GM18867 (cell line): ENCODE results near the gene GALNT6.

ENCODE experiments used
- ATAC-seq: cut with Tn5 transposase; IDR thresholded peaks from one replicate; pipeline ENCODE4 v1.9.1; 2021; ENCODE audit warnings: mild to moderate bottlenecking, moderate library complexity; ENCODE audit not compliant: unreplicated experiment

The GALNT6 gene

DNA sequence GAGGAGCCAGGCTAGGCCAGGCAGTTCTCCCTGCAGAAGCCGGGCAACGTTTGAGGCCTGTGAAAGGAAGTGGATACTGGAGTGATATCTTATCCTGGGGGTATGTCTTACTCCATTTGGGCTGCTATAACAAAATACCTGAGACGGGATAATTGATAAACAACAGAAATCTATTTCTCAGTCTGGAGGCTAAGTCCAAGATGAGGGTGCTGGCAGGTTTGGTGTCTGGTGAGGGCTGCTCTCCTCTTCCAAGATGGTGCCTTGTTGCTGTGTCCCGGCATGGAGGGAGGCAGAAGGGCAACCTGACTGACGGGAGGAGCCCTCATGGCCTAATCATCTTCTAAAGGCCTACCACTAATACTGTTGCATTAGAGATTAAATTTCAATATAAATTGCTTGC is 15.7 kb upstream of the GALNT6 start:
- no peak for ATAC-seq

DNA sequence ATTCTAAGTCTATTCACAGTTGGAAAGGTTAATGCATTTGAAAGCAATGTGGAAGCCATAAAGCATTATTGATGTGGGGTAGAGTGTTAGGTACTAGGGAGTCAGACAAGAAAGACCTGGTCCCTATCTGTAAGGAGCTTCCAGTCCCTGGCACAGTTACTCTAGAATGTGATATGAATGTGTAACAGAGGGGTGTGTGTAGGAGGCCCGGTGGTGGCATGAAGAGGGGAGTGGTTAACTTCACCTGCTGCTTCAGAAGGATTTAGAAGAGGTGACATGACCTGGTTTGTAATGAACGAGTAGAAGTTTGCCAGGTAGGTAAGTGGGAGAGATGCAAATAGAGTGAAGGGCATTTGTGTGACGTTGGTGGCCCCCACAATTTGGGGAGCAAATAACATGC is 15.1 kb upstream of the GALNT6 start:
- ATAC-seq: no peak

DNA sequence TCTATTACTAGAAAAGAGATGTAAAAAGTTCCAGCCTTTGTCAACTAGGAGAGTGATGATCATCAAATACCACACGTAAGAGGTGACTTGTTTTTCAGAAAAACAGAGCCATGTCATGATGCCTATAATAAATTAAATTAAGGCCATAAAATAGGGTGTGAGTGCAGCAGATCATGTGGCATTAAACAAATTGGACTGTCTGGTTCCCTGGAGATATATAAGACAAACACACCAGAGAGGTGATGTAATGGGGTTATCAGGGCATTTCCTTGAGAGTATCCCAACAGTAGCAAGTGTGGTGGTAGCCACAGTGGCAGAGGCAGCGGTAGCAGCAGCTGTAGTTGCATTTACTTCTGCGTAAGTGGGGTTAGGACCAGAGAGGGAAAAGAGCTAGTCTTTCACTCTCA is 14.6 kb upstream of the GALNT6 start:
- no peak for ATAC-seq

DNA sequence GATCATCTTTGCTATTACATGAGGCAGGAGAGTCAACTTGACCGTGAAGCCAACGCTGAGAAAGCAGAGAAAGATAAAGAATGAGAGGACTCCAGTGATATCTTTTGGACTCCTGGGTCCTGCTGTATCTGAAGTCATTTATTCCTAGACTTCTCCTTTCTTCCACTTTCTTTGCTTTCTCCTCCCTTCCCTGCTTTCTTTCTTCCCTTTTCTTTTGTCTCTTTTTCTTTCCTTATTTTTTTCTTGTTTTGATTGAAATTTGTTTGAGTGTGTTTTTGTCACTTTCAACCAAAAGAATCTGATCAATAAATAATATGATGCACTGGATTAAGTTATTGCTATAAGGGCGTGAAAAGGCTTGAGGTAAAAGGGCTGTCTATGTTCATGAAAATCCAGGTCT is 13.4 kb upstream of the GALNT6 start:
- ATAC-seq: no peak

DNA sequence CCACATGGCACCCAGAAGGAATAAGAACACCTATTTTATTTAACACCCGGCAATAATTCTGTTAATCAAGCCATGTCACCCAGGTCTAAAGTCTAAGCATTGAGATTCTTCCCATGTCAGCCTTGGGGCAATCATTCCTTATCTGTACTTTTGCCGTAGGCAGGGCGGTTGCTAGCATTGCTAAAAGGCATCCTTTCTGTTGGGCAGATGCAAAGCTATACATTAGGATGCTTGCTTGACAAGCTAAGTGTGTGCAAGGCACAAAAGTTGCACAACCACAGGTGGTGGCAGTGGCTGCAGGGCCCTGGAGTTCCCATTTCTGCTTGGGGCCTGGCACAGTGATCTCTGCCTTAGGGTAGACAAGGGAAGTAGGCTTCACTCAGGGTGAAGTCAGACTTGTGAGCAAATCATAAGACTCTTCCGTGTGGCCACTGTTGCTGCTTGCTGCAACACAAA is 12.5 kb upstream of the GALNT6 start:
- no peak for ATAC-seq

DNA sequence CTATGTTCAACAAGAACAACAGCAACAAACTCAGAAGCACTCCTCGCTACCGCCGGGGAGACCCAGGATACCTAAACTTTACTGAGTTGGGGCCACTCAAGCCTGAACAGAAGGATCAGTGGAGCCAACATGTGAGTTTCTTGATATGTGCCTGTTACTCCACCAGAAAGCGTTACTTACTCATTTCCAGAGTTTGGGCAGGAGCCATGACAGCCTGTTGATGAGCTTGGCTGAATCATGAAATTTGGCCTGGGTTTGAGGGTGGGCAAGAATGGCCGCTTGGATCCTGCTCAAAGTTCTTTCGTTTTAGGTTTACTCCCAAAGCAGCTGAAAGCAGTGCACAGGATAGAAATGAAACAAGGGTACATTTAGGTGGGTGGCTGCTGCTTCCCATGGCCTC is 12.0 kb upstream of the GALNT6 start:
- no peak for ATAC-seq

DNA sequence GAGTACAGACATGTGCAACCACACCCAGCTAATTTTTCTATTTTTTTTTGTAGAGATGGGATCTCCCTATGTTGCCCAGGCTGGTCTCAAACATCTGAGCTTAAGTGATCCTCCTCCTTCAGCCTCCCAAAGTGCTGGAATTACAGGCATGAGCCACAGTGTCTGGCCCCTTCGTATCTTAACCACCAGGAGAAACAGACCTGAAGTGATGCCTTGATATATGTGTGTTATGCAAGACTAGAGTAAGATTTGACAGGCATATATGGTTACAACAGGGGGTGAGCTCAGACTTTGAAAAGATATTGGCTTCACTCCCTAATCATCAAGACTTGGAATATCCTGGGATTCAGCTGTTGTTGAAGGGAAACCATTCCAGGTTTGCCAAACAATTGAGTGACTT is 10.7 kb upstream of the GALNT6 start:
- no peak for ATAC-seq

DNA sequence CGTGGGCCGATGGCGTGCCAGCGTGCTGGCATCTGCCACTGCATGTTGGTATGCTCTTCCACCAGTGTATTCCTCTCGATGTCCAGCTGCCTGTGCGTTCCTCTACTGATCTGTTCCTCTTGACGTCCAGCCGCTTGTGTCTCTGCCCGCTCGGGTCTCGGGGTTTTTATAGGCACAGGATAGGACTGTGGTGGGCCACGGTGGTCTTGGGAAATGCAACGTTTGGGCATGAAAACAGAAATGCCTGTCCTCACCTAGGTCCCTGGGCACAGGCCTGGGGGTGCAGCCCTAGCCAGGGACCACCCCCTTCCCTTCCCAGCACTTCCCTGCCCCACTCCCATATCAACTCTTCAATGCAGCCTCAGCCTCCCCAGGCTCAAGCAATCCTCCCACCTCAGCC is 10.3 kb upstream of the GALNT6 start:
- ATAC-seq: no peak

DNA sequence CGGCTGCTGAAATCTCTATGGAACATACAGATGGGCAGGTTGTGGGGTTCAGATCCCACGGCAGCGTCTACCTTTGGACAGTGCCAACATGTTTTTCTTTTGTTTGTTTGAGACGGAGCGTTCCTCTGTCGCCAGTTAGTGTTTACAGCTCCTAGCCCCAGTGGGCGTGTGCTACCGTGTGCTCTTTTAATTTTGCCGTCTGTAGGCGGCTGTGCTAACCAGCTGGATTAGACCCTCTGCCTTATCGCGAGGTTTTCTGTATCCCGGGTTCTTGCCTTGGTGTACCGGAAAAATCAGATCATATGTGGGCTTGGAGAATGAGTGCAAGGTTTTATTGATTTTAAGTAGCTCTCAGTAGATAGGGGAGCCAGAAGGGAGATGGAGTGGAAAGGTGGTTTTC is 9.8 kb upstream of the GALNT6 start:
- ATAC-seq: no peak

DNA sequence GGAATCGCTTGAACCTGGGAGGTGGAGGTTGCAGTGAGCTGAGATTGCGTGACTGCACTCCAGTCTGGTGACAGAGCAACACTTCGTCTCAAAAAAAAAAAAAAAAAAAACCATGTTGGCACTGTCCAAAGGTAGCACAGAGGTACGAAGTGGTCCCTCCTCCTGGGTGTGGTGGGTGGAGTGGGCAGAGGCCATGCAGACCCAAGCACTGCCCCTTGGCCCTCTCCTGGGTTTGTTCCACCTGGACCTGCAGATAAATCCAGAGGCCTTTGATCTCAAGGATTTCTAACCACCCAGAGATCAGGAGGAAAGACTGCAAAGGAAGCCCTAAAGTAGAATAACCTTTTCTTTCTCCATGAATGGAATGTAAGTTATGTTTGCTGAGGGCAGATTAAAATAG is 8.7 kb upstream of the GALNT6 start:
- ATAC-seq: no peak

DNA sequence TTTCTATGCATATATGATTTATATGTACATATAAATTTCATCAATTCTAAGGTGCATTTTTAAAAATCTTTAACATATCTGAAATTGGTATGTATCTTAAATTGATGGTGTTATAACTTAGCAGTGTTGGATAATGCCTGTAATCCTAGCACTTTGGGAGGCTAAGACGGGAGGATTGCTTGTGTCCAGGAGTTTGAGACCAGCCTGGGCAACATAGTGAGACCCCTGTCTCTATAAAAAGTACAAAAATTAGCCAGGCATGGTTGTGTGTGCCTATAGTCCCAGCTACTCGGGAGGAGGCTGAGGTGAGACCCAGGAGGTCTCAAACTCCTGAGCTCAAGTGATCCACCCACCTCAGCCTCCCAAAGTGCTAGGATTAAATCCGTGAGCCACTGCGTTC is 6.5 kb upstream of the GALNT6 start:
- no peak for ATAC-seq

DNA sequence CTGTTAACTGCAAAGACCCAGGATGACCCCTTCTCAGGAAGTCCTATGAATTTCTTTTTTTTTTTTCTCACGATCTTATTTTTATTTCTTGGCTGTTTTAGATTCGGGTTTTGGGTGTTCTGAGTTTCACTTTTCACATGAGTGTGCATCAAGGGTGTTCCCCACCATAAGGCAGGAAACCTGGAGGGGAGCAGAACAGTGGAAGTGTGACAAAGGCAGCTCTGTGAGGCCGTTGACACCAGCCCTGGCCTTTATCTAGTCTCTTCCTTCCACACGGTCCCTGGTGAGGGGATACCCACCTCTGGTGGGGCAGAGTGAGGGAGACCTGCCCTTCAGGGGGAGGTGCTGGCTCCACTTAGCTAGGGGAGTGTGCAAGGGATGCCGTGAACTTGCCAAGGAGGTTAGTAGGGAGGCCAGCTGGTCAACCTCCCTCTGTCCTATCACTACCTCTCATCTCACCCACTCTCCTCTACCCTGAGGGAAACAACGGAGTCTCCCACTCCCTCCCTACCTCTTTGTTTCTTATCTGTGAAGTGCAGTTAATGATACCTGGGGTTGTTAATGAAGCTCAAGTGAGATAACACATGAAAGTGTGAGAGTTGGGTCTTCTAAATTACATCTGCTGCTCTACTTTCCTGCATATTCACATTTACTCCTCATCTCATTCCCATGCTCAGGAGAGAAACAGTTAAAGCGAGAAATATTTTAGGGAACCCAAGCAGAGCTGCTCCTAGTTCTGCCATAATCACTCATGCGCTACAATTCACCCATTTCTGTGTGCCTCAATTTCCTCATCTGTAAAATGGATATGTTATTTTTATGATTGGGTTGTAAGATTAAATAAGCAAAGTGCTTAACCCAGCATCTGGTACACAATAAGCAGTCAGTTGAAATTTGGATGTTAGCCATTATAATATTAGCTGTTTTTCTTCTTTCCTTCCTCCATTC is 4.4 kb upstream of the GALNT6 start:
- peak; percentile 42 for ATAC-seq

DNA sequence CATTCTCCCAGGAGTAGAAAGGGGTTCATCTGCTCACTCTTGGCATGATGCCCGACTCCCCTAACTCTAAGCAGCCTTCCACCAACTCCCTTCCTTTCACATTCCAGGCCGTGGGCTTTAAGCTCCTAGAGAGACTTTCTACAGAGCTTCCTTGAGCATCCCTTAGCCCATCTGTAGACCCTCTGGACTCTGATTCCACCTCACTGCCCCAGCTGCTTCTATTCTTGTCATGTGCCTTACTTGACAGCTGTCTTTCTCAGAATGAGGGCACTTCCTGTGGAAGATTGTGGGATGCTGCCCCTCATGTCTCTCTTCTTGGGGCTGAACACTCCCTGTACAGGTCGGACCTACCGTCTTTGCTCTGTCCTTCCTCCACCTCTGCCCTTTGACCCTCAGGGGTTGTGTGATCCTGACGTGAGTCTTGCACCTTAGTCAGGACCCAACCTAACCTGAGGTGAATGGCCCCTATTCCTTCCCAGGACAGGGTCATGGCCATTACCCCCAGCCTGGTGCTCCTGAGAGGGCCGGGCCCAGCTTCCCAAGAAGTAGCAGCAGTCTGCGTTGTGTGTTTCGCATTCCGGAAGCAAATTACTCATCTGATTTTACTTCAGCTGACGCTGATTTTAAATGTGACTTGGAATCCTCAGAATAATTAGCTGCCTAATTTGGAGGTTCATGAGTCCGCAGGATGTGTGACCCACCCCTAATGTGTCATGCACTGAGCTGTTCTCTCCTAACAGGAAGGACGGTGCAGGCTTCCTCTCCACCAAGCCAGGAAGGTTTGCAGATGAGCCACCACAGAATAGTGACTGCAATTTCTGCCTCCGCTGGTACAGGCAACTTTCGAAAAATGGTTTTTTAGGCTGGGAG is 2.7 kb upstream of the GALNT6 start:
- no peak for ATAC-seq

DNA sequence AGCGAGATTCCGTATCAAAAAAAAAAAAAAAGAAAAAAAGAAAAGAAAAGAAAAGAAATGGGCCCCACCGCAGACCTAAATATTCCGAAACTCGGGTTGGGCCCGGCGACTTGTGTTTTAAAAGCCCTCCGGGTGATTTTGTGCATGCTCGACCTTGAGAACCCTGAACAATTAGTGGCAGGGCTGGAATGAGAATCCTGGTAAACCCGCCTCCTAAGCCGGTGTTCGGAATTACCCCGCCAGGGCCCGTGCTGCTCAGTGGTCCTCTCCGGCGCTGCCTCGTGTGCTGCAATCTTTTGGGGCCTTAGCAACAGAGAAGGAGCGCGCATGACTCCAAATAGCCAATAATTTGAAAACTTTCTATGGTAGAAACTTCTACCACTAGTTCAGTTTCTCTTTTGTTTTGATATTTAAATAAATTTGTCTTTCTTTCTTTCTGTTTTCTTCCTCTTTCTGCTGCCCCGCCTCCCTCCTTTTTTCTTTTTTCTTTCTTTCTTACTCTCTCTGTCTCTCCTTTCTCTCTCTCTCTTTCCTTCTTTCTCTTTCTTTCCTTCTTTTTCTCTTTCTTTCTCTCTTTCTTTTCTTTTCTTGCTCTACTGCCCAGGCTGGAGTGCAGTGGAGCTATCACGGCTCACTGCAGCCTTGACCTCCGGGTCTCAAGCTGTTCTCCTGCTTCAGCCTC is 1.5 kb upstream of the GALNT6 start:
- ATAC-seq: no peak

DNA sequence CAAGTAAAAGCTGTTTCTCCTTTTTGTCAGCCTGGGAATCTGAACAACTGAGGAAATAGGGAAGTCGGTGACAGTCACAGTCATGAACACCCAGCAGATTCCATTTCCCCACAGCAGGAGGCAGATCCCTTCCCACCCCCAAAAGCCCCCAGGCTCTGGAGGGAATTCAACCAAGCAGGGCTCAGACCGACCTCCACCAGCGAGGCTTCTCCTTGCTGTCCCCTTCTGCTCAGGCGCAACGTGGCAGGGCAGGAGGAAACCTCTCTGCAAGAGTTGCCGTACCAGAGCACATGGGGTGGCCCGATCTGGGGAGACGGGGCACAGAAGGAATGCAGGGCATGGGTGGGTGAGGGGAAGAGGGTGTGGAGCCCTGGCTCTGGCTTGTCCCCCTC is 319 bp downstream of the GALNT6 start:
- peak; percentile 25 for ATAC-seq

DNA sequence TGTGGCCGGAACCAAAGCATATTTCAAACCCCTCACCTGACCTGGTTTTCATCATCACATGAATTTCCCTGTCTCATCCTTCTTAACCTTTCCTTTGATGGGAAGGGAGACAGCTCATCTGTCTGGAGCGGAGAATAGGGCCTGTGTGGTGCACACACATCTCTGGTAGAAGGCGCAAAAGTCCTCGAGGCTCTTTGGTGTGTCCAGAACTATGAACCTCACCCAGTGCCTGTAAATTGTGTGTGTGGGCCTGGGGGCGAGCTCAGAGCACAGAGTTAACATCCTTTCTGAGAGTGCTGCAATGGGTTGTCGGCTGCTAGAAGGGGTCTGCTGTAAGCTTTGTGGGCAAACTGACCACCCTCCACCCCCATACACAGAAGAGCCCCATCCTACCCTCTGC is 749 bp downstream of the GALNT6 start:
- ATAC-seq: no peak

DNA sequence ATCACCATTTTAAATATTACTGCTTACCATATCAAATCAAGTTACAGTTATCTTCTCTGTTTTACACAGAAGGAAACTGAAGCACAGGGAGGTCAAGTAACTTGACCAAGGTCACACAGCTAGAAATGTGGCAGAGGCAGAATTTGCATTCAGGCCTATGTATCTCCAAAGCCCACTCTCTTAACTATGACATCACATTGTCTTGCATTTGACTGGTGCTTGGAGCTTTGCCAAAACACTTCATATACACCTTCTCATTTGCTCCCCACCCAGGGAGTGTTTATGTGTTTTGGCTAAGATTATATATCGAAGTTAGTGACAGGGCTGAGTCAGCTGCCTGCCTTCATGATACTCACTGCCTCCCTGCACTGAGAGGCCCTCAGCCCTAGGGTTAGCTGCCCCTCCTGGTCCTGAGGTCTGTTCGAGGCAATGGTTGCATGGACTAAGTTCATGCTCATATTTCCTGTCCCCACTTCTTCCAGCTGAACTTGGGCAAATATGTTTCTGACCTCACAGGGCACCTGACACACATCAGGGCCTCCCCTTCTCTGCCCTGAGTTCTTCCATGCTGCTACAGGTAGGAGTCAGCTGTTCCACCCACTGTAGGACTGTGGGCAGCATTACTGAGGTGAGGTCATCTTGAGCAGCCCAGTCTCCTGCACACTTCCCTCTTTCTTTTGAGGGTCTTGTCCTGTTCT is 1.8 kb downstream of the GALNT6 start:
- ATAC-seq: no peak

DNA sequence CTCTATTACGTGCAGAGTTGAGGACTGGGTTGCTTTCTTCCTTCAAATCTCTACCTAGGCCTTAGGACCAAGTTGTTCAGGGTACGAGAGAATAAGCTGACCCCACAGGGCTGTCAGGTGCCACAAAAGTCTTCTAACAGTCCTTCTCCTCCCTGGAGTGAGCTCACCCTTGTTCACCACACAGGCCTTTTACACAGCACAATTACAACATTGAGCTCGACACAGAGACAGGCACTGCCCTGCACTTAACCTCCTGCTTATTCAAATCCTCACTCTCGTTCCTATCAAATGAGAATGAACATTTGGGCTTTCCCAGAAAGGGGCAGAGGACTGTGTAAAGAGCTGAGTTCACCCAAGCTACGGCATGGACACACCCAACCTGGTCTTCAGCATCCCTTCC is 2.4 kb downstream of the GALNT6 start:
- no peak for ATAC-seq

DNA sequence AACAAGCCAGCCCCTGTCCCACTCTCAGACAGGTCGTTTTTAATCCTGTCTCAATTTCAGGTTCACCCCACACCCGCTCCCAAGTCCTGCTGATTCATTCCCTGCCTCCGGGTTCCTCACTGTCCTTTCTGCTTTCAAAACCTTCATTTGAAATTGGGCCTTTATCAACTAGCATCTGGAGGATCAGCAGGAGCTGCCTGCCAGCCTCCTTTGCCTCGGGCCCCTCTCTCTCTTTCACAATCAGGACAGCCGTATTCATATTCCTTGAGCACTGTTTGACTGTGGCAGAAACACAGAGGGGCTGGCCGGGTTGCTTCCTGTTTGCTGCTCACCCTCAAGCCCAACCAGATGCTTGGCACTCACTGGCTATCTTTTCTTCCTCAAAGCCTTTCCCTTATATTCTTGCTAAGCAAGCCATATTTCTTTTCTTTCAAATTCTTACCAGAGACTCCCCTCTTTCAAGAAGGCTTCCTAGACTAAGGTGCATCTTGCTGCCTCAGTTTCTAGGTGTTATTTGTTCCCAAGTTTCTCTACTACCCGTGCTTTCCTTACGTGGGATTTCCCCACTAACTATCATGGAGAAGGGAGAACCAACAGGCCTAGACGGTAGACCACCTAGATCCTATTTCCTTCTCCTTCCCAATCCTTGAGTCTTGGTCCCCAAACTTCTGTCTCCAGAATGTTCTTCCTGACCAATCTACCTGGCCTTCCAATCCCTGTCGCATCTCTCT is 3.0 kb downstream of the GALNT6 start:
- no peak for ATAC-seq

DNA sequence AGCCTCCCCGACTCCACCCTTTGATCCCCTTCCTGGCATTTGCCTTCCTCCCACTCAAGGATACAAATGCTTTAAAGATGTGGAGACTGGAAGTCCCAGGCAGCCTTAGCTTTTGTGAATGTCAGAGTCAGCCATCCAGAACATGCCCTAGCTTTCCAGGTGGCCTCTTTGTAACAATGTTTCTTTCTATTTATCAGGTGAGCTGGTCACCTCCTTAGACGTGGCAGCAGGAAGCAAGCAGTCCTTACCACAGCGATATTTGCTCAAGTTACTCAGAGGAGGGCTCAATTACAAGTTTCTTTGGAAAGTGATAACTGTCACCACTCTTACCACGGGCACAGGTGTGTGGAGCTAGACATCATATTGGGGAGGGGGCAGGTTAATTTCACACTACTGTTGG is 4.9 kb downstream of the GALNT6 start:
- ATAC-seq: no peak
